ENCODE data around the gene CECR2.
A peak's percentile ranks its signal among the peaks of the same experiment; 100 is the strongest.

Gene CECR2

DNA sequence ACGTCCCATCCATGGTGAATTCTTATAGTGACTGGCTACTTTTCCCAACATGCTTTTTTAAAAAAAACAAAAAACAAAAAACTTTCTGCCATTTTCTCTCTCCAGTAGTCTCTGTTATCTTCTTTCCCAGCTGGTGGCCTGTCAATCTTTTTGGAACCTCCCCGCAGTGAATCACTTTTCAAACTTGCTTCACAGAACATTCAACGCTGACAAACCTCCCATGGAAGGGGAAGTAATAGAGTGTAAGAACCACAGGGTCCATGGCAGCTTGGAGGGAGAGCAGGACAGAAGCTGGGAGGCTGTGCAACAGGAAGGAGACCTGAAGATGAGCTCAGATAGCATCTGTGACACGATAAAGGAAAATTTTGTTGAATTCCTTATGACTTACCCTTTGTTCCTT is 9.8 kb upstream of the CECR2 start:
- TF ChIP-seq, protein P1, sequence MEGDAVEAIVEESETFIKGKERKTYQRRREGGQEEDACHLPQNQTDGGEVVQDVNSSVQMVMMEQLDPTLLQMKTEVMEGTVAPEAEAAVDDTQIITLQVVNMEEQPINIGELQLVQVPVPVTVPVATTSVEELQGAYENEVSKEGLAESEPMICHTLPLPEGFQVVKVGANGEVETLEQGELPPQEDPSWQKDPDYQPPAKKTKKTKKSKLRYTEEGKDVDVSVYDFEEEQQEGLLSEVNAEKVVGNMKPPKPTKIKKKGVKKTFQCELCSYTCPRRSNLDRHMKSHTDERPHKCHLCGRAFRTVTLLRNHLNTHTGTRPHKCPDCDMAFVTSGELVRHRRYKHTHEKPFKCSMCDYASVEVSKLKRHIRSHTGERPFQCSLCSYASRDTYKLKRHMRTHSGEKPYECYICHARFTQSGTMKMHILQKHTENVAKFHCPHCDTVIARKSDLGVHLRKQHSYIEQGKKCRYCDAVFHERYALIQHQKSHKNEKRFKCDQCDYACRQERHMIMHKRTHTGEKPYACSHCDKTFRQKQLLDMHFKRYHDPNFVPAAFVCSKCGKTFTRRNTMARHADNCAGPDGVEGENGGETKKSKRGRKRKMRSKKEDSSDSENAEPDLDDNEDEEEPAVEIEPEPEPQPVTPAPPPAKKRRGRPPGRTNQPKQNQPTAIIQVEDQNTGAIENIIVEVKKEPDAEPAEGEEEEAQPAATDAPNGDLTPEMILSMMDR (IDR thresholded peaks at IDR 0.05; ENCODE audit: poor library complexity, severe bottlenecking), result no peak
- H3K27ac ChIP-seq (ENCODE audit: poor library complexity, severe bottlenecking), result no peak overlapping the region
- DNase-seq (ENCODE audit: low spot score), result no peak
- no peaks in the 10 kb centered on the region for H3K9me3 ChIP-seq (ENCODE audit: severe bottlenecking)
- H3K27me3 ChIP-seq (ENCODE audit: insufficient read depth, poor library complexity, severe bottlenecking), result no peaks in the 10 kb centered on the region
- no peak for ATAC-seq (ENCODE audit: low read depth)
- no peak overlapping the region for H3K4me3 ChIP-seq (ENCODE audit: severe bottlenecking)
- no peaks in the 10 kb centered on the region for H3K4me1 ChIP-seq (ENCODE audit: insufficient read depth, poor library complexity, severe bottlenecking)
- H3K36me3 ChIP-seq (ENCODE audit: low read depth), result no peaks in the 10 kb centered on the region

DNA sequence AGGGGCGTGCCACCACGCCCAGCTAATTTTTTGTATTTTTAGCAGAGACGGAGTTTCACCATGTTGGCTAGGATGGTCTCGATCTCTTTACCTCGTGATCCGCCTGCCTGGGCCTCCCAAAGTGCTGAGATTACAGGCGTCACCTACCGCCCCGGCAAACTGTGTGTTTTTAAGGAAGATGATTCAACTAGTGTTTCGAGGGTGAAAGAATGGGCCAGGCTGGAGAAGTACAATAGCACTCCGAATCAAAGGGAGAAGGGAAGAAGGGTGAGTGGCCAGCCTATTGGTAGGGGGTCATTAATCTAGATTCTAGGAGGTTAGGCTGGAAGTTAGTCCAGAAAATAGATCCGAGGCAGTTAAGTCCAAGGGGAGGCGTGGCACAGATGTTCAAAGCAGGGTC is 2.9 kb upstream of the CECR2 start:
- no peak overlapping the region for H3K27ac ChIP-seq (ENCODE audit: poor library complexity, severe bottlenecking)
- ATAC-seq (ENCODE audit: low read depth) (no peak), DNase-seq (ENCODE audit: low spot score) (no peak)
- H3K36me3 ChIP-seq (ENCODE audit: low read depth), result no peaks in the 10 kb centered on the region
- H3K9me3 ChIP-seq (ENCODE audit: severe bottlenecking), result no peaks in the 10 kb centered on the region
- no peaks in the 10 kb centered on the region for H3K4me1 ChIP-seq (ENCODE audit: insufficient read depth, poor library complexity, severe bottlenecking)
- TF ChIP-seq, protein P1 (IDR thresholded peaks at IDR 0.05; ENCODE audit: poor library complexity, severe bottlenecking), result no peak
- H3K27me3 ChIP-seq (ENCODE audit: insufficient read depth, poor library complexity, severe bottlenecking), result peaks cover 43% of the 10 kb centered on the region
- H3K4me3 ChIP-seq (ENCODE audit: severe bottlenecking), result no peak overlapping the region

DNA sequence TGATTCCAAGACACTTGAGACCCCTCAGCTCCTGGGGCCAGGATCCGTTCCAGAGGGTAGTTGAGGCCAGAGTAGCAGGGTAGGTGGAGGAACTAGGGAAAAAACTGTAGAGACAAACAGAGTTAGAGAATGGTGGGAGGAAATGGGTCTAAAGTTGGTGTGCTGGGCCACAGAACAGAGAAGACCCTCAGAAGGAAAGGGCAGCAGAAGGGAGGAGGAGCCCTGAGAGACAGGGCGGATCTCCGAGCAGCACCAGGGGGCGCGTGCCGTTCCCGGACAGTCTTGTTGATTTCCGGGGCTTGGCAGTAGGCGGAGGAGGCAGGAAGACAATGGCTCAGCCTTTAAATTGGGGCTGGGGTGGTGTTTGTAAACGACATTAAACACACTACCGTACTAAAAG is 2.4 kb upstream of the CECR2 start:
- TF ChIP-seq, protein P1 (IDR thresholded peaks at IDR 0.05; ENCODE audit: poor library complexity, severe bottlenecking), result peak; percentile 32
- H3K4me1 ChIP-seq (ENCODE audit: insufficient read depth, poor library complexity, severe bottlenecking), result no peaks in the 10 kb centered on the region
- H3K36me3 ChIP-seq (ENCODE audit: low read depth), result no peaks in the 10 kb centered on the region
- no peaks in the 10 kb centered on the region for H3K9me3 ChIP-seq (ENCODE audit: severe bottlenecking)
- no peak overlapping the region for H3K27ac ChIP-seq (ENCODE audit: poor library complexity, severe bottlenecking)
- no peak for DNase-seq (ENCODE audit: low spot score)
- H3K4me3 ChIP-seq (ENCODE audit: severe bottlenecking), result no peak overlapping the region
- H3K27me3 ChIP-seq (ENCODE audit: insufficient read depth, poor library complexity, severe bottlenecking), result peaks cover 48% of the 10 kb centered on the region
- ATAC-seq (ENCODE audit: low read depth), result 0 out of 3 replicates have a peak, but pooled peaks have one; percentile 46

DNA sequence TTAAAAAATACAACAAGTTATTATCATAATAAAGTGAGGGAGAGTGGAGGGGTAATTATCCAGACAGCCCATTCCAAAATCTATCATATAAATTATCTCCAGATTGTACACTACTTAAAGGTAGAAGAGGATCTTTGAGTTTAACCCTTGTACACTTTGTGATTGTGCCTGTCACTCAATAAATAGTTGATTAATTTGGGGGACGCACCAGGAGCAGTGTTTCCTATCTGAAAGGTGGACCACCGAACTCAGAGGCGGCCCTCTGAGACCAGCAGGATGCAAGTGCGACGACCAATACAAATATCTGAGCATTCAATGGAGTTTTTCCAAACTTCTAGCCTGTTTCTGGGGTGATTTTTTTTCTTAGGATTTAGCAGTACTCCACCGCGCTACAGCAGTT is 1.1 kb upstream of the CECR2 start:
- TF ChIP-seq, protein P1 (IDR thresholded peaks at IDR 0.05; ENCODE audit: poor library complexity, severe bottlenecking), result no peak
- Histone ChIP-seq H3K36me3 (ENCODE audit: low read depth) (no peaks in the 10 kb centered on the region), H3K27ac (ENCODE audit: poor library complexity, severe bottlenecking) (no peak overlapping the region), H3K9me3 (ENCODE audit: severe bottlenecking) (no peaks in the 10 kb centered on the region), H3K4me3 (ENCODE audit: severe bottlenecking) (no peak overlapping the region), H3K27me3 (ENCODE audit: insufficient read depth, poor library complexity, severe bottlenecking) (peaks cover 61% of the 10 kb centered on the region), H3K4me1 (ENCODE audit: insufficient read depth, poor library complexity, severe bottlenecking) (no peaks in the 10 kb centered on the region)
- no peak for ATAC-seq (ENCODE audit: low read depth)
- no peak for DNase-seq (ENCODE audit: low spot score)

DNA sequence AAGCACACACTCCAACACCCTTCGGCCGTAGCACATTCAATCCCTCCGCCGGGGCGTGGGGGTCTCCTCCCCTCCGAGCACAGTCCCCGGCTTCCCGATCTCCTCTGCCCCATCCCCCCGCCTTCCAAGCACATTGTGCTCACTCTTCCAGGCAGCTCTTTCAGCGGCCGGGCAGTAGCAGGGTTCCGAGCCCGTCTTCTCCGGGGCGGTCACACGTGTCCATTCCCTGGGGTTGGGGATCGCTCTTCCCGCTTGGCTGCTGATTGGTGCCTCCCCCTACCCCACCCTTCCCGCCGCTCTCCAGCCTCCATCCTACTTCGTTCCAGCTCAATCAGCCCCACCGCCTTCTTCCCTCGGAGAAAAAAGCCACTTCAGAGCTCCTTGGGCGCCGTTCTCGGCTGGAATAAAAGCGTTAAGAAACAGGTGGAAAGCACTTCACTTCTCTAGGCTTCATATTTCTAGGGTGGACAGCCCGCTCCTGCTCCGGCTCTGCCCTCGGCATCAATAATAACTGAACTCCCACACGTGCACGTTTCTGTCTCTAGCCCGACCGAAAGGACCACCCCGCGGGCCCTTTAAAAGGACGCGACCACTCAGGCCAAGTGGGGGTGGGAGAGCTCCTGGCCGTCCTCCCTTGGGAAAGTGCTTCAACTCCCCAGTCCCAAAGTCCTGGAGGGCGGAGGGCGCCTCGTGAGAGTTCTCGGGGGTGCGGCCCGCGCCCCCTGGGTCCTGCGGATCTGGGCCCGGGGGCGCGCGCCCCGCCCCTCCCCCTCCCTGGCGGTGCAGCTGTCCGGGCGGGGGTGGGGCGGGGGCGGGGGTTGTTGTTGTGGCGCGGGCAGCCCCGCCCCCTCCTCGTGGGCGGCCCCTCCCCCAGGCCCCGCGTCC is 464 bp upstream of the CECR2 start:
- TF ChIP-seq, protein P1 (IDR thresholded peaks at IDR 0.05; ENCODE audit: poor library complexity, severe bottlenecking), result no peak
- no peaks in the 10 kb centered on the region for H3K4me1 ChIP-seq (ENCODE audit: insufficient read depth, poor library complexity, severe bottlenecking)
- H3K4me3 ChIP-seq (ENCODE audit: severe bottlenecking), result peak overlapping the region; percentile 20
- H3K27me3 ChIP-seq (ENCODE audit: insufficient read depth, poor library complexity, severe bottlenecking), result peaks cover 68% of the 10 kb centered on the region
- ATAC-seq (ENCODE audit: low read depth) (peak; percentile 64), DNase-seq (ENCODE audit: low spot score) (no peak)
- H3K9me3 ChIP-seq (ENCODE audit: severe bottlenecking), result no peaks in the 10 kb centered on the region
- no peaks in the 10 kb centered on the region for H3K36me3 ChIP-seq (ENCODE audit: low read depth)
- H3K27ac ChIP-seq (ENCODE audit: poor library complexity, severe bottlenecking), result no peak overlapping the region
